ENCODE data around the gene ZNF524.

GRCh38 chr19:55591555-55591954 lies 8.5 kb upstream of the ZNF524 start:
- TF ChIP-seq TAF1 (IDR thresholded peaks at IDR 0.05; ENCODE audit: borderline replicate concordance, low read depth, low read length) (no peak), SMC3 (IDR thresholded peaks at IDR 0.05; ENCODE audit: low read depth, low read length) (no peak), USF2 (IDR thresholded peaks at IDR 0.05; ENCODE audit: borderline replicate concordance, low read depth, low read length) (no peak), PBX3 (IDR thresholded peaks at IDR 0.05) (no peak)
